HG03378 (cell line): ENCODE data around the gene MACROH2A1.

ENCODE experiments used
- ATAC-seq: cut with Tn5 transposase; IDR thresholded peaks from one replicate; pipeline ENCODE4 v1.9.1; 2021; ENCODE audit warnings: mild to moderate bottlenecking, moderate library complexity; ENCODE audit not compliant: unreplicated experiment

Gene MACROH2A1

DNA sequence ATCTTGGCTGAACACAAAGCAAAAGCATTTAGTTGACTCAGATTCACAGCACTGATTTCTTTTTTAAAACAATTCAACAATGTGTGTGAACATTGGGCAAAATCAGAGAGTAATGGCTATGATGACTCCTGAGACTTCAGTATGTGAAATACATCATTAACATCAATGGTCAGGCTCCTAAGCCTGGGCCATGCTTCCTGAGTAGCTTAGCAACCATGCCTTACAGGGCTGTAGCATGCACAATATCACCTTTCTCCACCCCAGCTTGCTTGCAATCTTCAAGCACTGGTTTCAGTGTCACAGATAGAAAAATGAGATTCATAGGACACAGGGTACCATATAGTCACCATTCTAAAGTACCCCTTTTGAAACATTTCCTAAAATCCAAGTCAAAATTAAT is 41.3 kb downstream of the MACROH2A1 start:
- no peak for ATAC-seq

DNA sequence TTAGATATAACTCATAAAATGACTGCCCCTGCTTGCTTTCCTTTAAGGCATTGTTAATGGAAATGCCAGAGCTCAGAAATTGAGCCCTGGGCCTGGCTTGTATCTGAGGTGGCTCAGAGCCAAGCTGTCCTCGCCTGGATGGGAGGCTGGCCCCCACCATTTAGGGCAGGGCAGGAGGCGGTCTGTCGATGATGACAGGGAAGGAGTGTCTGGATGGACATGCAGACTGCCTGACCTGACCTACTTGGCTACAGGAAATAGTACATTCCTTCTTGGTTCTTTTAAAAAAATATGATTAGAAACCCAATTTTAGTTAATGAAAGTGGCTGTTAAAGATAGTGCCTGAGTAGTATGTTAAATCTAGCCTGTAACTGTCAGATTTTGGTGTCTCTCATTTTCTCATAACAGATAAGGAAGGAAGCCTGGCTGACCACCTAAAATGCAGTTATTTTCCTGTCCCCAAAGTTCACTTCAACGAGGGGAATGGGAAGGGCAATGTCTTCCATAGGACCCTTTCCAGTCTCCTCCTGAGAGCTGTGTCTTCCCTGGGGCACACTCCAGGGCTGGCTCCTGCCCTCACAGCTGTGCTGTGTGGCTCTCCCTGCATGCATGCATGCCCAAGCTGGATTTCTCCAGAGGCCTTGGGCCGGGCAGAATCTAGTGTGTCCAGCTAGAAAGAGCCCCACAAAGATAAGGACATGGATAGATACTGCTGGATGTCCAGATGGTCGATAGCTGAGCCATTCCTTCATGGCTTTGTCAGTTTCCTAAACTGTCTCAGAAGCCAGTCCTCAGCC is 42.3 kb downstream of the MACROH2A1 start:
- ATAC-seq = no peak

DNA sequence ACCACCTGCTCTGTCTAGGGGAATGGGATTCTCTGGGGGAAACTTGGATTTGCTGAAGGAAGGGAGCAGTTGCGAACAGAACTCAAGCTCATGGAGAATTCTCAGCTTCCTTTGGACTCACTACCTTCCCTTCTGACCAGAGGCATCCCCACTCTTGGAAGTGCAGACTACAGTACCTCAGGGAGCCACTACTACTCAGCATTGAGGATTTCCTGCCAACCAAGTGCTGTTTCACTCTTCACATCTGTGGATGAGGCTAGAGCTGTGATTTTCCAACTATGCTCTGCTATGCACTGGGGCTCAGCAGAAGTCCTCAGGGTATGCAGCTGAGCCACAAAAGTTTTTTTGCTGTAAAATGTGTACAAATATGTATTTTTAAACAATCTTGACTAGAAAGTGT is 43.9 kb downstream of the MACROH2A1 start:
- no peak for ATAC-seq

DNA sequence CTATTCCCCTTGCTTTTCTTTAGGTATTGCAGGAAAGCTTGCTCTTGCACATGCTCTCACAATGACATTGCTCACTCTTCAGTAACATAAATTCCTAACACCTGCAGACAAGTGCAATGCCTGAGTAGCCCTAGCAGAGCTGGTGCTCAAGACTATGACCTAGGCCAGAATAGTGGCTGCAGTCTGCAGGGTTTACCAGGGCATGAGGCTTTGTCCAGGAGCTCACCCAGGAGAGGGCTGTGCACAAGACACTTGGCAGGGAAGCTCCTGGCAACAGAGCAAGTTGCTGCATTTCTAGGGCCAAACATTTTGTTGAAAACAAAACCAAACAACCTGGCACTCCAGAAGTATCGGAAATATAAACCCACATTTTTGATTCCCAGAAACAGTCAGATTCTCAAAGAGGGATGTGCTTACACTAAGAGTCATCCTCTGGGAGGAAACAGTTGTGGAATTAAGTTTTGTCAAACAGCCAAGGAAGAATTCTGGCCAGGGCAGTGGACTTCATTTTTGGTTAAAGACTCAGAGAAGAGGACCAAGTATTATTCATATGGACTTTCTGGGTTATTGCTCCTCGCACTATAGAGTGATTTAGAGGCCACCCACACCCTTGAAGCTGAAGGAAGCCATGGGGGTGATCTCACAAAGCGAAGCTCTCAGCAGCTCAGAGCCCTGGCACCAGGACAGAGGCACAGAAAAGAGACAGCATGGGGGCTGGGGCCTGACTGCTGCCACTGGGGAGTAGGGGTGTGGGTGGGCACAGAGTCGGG is 44.9 kb downstream of the MACROH2A1 start:
- no peak for ATAC-seq

DNA sequence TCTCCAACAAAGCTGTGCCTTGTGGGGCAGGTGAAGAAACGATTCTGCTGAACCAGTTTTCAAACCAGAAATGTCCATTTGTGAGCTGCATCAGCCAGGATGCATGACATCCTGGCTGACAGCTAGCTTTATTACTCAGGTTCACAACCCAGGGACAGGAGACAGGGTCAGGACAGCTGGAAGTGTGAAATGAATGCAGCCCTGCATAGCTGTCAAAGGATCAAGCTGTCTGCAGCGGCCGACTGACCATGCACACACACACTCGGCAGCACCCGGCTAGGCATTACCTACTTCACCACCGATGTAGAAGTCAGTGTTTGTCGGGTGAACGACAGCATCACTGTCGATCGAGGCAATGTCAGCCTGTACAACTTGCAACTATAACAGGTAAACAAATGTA is 48.5 kb downstream of the MACROH2A1 start:
- ATAC-seq = no peak

DNA sequence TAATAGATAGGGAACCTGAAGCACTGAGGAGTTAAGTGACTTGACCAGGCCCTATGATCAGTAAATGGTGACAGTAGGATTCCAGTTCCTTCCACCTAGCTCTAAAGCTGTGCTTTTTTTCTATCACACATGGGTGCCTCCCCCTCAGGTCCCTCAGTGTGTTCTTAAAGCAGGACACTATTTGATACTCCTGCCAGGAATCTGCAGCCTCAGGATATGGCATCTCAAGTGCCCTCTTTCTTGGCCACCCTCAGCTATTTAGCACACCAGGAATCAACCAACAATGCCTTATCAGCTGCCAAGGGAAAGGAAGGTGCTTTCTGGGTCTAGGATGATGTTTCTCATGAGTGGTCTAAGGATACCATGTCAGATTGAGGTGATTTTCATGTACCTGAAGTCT is 49.1 kb downstream of the MACROH2A1 start:
- no peak for ATAC-seq

DNA sequence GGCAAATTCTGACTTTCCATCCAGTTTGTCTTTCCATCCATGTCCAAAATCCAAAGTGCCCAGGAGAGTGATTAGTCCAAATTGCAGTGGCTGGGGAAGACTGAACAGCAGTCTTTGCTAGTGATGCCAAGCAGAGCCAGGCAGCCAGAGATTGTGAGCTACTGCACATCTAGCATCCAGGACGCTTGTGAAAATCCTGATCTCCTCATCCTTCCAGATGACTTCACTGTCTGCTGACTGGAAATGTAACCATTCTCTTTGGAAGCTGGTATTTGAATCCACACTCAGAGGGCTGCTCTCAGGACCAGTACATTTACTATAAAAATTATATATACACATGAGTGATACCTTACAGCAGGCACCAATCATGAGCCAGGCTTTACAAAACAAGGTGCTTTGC is 49.6 kb downstream of the MACROH2A1 start:
- ATAC-seq = no peak

DNA sequence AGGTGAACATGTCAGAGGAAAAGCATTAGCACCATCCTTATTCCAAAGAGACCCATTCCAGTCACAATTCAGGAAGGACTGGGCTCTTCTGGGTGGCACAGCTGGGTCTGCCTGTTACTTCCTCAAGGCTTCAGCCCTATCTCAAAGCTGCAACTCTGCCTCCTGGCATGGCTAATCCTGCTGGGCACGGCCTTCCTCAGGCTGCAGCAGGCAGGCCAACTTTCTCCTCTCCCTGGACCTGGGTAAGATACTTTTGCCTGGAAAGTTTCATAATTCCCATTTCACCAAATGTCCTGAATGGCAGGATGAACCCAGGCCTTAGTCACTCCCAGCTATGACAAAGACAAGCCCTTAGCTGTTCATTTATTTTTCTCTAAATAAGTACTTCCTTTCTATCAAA is 50.1 kb downstream of the MACROH2A1 start:
- no peak for ATAC-seq

DNA sequence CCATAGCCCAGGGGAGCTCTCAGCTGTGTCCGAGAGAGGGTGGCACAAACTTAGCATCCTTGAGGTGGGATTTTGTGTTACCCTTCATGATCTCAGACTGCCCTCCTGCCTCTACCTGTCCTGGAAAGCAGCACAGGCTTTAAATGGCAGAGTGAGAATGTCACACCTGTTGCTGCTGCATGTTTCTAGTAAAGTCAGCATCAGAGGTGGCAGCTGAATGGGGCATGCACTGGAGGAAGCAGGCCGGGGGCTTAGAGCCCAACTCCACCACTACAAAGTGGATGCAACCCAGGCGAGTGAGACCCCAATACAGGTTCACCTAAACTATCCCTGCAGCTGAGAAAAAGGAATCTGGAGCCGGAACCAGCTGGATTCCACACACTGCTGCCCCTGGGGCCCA is 51.6 kb downstream of the MACROH2A1 start:
- no peak for ATAC-seq

DNA sequence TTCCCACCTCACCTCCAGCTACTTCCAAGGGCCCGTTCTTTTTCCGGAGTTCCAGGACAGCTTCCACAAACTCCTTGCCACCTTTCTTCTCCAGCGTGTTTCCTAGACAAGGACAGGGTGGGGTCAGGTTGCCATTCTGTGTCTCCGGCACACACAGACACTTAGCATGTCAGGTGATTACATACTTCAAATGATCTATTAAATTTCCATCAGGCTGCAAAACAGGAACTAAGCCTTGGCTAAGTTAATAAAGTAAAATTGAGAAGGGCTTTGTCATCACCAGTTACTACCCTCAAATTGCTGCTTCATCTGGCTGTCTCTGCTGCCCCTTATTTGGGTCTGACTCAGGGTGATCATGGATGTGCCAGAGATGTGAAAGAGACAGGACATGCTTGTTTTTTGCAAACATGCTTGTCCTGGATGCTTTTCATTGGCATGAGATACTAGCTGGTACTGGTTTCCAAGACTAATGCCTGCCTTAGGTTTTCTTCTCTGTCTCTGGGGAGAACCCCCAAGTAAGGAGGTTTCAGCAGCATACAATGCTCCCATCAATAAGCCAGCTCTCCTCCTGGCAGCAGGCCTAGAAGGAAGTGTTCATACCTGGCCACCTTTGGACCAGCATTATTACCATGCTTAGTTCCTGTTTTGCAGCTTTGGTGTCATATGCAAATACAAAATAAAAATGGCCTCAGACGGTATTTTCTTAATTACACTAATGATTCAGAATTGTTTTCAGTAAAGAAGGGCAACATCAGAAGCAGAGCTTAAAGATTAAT is 52.9 kb downstream of the MACROH2A1 start:
- ATAC-seq = no peak

DNA sequence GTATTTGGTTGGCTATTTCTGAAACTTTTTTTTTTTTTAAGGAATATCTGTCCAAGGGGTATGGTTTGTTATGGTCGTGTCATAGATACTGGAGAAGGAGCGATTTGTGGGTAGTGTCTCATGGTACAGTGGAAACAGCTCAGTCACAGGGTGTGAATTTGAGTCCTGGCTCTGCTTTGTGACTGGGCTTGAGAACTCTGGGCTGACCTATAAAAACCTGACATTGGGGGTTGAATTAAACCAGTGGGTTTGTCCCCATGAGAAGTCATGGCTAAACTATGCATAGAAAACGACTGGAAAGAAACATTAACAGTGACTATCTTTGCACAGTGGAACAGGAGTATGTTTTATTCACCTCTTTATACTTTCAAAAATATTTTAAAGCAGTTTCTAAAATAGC is 54.7 kb downstream of the MACROH2A1 start:
- no peak for ATAC-seq

DNA sequence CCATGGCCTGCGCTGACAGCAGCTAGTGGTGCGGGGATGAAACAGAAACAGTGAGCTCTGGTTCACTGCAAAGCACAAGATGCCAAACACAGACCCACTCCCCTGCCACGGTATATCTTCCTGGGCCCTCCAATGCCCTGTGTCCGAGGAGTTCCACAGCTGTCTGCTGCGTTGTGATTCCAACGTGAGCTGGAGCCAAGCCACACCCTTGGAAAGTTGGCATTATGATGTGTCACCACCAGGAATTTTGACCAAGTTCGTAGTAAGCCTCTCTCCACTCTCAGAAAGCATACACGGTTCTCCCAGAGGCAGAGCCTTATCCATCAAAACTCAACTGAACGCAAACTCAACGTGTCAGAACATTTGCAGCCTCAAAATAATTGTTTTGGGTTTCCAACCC is 55.6 kb downstream of the MACROH2A1 start:
- ATAC-seq = no peak

DNA sequence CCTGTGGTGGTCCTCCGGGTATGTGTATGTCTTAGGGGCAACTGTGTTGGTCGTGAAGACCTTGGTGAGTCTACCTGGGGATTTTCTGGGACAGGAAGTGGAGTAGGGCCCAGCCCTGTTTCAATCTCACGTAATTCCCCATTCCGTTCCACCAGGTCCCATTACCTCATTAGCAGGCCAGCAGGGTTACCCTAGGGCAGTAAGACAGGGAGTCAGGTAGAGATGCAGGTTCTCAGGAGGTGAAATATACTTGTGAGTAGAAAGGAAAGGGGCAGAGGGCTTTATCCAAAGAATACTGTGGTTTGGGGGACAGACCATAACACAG is 56.5 kb downstream of the MACROH2A1 start:
- ATAC-seq = no peak

DNA sequence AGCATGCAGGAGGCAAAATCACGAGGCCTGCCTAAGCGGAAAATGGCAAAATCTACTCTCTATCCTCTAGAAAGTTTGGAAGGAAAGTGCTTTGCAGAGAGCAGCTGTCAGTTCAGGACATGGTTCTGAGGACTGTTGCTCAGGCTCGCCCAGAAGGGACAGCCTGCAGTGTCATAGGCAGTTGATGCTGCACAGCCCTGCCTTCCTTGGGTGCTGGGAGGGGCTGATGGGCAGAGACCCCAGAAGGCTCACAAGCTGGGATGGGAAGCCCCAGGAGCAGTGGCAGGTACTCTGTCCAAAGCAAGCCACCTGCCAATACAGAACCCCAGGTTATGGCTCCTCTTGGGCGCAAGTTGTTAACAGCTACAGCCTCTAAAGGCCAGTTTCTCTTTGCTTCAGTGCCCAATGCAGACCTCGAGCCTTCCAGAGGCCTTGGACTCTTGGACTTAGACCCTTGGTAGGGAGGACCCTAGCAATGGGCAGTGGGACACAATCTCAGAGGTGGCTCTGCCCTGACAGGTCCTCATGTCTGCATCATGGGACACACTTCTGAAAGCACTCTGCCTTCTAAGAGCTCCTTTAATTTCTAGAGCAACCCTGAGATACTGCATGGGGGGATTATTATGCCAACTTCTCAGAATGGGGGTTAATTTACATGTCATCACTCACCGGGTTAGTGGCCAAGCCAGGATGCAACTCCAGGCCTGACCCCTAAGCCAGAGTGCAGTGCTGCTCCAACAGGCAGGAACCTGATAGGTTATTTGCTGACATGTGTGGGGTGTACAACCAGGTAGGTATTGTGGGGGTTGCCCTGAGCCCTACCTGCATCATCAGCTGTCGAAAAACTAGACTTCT is 57.1 kb downstream of the MACROH2A1 start:
- no peak for ATAC-seq

DNA sequence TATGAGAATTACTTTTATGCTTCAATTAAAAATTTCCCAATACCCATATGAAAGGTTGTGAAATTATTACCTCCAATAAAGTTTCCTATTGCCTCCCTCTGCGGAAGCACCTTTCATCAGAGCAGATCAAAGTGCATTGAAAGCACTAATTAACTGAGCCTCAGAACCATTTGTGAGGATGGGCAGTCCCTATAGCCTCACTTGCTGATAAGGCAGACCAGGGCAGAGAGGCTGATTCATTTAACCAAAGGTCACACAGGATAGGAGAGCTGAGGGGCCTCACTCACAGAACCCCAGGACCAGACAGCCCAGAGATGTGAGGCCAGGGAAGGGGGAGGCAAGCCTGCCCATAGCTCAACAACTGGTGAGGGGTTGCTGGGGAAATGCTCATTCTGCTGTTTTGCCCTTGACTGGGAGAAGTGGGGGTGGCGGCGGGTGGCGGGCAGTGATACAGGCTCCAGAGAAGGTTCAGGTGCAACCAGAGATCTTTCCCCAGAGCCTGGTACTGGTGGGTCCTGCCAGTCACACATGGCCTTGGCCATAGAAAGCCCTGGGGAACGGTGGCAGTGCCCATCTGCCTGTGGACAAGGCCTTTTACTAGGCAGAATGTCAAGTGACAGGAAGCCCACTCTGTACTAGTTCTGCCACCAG is 57.9 kb downstream of the MACROH2A1 start:
- ATAC-seq = no peak

DNA sequence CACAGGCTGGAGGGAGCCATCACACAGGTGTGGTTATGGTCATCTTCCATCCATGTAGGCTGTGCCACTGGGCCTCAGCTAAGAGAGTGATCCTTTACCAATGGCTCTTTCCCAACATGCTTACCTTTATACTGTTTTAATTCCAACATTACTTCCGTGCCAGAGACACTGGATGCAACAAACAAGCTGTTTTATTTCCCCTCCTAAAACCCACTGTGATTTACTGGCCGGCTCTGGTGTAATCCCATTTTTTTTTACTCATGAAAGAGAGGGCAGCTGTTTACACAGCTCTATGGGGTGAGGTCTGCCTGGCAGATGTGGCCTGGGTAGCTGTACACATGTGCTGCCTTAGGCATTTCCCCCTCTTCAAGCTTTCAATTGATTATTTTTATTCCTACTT is 58.5 kb downstream of the MACROH2A1 start:
- ATAC-seq = no peak

DNA sequence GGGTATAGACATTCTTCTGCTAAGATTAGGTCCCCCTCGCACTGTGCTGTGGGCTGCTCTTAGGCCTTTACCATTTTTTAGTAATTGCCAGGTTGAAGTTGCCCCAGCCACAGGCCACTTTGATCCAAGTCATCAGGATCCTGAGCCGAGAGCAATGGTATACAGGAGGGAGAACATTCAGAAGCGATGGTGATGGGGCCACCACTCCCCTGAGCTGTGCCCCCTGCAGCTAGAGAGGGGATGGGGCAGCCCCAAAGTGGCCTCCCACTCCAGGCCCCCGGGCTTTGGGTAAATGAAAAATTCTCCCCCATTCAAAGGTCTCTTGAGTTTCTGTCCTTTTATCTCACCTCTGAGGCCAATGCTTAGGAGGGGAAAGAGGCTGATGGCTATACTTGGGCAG is 59.4 kb downstream of the MACROH2A1 start:
- no peak for ATAC-seq

DNA sequence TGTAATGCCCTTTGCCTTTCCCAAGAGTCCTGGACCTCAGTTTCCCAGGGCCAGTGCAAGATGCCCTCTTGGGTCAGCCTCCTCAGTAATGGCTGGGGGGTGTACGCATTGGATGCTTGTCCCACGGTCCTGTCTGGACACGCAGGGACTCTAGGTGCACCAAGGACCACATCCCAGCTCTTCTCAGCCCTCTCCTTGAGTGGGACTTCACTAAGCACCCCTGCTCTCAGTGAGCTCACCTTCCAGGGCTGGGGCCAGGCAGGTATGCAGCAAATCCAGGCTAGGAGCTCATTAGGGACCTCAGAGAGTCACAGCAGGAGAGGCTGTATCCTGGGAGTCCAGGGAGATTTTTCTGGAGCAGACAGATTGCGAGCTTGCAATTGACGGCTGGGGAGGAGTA is 59.8 kb downstream of the MACROH2A1 start:
- no peak for ATAC-seq

DNA sequence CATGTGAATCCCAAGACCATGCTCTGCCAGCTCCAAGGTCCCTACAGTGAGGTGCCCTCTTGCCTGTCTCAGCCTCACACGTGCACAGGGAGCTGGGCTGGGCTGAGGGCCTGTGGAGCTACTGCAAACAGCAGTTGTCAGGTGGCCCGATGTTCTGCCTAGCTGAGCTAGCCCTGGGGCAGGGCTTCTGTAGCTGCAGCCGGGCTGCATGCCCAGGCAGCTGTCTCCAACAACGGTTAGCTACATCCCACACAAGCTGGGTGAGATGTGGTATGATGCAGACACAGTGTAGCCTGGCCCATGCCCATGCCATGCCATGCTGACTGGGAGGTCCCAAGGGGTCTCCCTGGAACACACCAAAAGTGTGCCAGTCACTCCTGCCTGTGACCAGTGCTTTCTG is 62.0 kb downstream of the MACROH2A1 start:
- ATAC-seq = no peak

DNA sequence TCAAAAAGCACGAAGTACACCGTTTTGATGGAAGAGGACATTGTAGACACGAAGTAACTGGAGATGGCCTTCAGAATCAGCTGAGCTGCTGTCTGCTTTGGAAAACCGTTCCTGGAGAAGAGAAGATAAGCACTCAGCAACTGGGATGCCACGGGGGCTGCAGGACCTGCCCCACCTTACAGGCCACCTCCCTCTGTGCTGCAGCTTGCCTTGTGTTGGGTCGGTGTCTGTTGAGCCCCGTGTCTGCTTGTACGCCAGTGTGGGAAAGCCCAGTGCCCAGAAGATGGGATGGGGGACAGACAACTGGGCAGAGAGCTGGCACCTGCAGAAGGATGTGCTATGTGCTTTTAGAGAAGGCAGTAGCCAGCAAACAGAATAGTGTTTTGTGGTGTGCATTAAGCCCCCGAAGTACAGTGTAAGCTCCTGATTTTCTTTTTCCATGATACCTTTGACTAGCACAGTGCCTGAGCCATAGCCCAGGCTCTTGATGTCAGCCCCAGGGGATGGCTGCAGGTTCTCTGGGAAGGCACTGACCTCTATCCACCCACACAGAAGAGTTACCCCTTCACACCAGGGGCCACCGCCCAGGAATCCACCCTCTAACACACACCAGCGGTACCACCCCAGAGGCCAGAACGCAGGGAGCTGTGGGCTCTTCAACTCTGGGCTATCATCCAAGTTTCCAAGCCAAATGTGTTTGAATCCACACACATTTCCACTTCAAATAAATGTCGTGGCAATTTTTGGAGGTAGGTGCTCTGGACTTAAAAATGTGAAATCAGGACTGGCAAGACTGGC is 63.8 kb downstream of the MACROH2A1 start:
- ATAC-seq = no peak
